Neural cell (in vitro differentiated cells): ENCODE data around the gene WDTC1. TPM values are rescaled to one million over a fixed set of nuclear protein-coding genes. Genes with fewer than 3 reads are reported as not detected.

Source experiments
- polyA plus RNA-seq: library from polyadenylated mRNA; depleted of rRNA; stranded (reverse); fragments of >200 nt; gene quantifications from 2 replicates; pipeline ENCODE4 v1.2.3, GENCODE V29; 2014
- small RNA-seq, 3 experiments: library from RNA; depleted of rRNA; stranded (forward); fragments of <200 nt; gene quantifications; one replicate each; pipeline ENCODE3, GENCODE V24; 2012

The WDTC1 gene
- polyA plus RNA-seq, 1 donor from 2014 or later, result 10.9 TPM

Small RNA genes within 50 kb of the gene (small RNA-seq; reads per million reads assigned to genes)
- gene RF00019 (0 to 1.2 (median 0) reads per million in 3 experiments), gene RNU6-48P (0.16 to 7.3 (median 0.52) reads per million in 3 experiments), gene SNRPEP7 (0 reads per million in 3 experiments)

Other genes starting within 250 kb of the WDTC1 start
- gene TRNP1, start 240.9 kb upstream of the WDTC1 start, polyA plus RNA-seq, result 11.0 and 17.2 TPM in 2 replicates
- not detected in 2 replicates for gene TENT5B, start 221.8 kb upstream of the WDTC1 start, polyA plus RNA-seq
- 1.1 and 1.5 TPM in 2 replicates for gene SLC9A1, start 79.5 kb upstream of the WDTC1 start, polyA plus RNA-seq
- 69.9 and 80.6 TPM in 2 replicates for gene TMEM222, start 87.5 kb downstream of the WDTC1 start, polyA plus RNA-seq
- gene SYTL1, start 107.4 kb downstream of the WDTC1 start, polyA plus RNA-seq, result not detected in 2 replicates
- 1.6 and 4.4 TPM in 2 replicates for gene MAP3K6, start 132.3 kb downstream of the WDTC1 start, polyA plus RNA-seq
- not detected in 2 replicates for gene FCN3, start 140.2 kb downstream of the WDTC1 start, polyA plus RNA-seq
- gene CD164L2, start 148.7 kb downstream of the WDTC1 start, polyA plus RNA-seq, result not detected in 2 replicates
- 0.12 and 0.54 TPM in 2 replicates for gene GPR3, start 158.0 kb downstream of the WDTC1 start, polyA plus RNA-seq